Body of pancreas (tissue), 4 donors: ENCODE measurements around the gene ULK1. TPM values are rescaled to one million over a fixed set of nuclear protein-coding genes. Genes with fewer than 3 reads are reported as not detected.

Experiments used
- ATAC-seq: fragments of 150-250 bp; one replicate; pipeline ENCODE4 v1.9.1; 2016
- DNase-seq, 4 donors: peaks; one replicate each; pipeline ENCODE4 v3.0.0-alpha.2; 2019
- H3K27ac ChIP-seq, 4 donors: fragments of 200-600 bp; sonication (generic); 1 replicate in 3 of 4; 2 replicates in 1 of 4; pipeline versions ENCODE4 v1.5.1 to v1.6.1; 2016 to 2019; ENCODE audit warnings: mild to moderate bottlenecking in 1 of 4, mixed read lengths in 1 of 4, moderate library complexity in 1 of 4
- H3K27me3 ChIP-seq, 2 donors: fragments of 200-600 bp; sonication (generic); one replicate each; pipeline ENCODE4 v1.6.0; 2016; ENCODE audit warnings: mild to moderate bottlenecking in 1 of 2
- H3K36me3 ChIP-seq, 2 donors: fragments of 200-600 bp; sonication (generic); replicated peaks in 1 of 2; 2 replicates each; pipeline ENCODE4 v1.5.1; 2016; ENCODE audit warnings: low read depth in 2 of 2; ENCODE audit not compliant: insufficient read depth in 1 of 2
- H3K4me1 ChIP-seq: fragments of 200-600 bp; sonication (generic); one replicate; pipeline ENCODE4 v1.6.0; 2016
- H3K4me3 ChIP-seq, 2 donors: fragments of 200-600 bp; sonication (generic); 1 replicate in 1 of 2; 2 replicates in 1 of 2; pipeline ENCODE4 v1.5.1; 2016 to 2019
- H3K9me3 ChIP-seq, 3 donors: fragments of 200-600 bp; sonication (generic); 1 replicate in 2 of 3; 2 replicates in 1 of 3; pipeline ENCODE4 v1.5.1; 2016
- POLR2A ChIP-seq, 3 donors: fragments of 450-650 bp; IDR thresholded peaks; one replicate each; pipeline ENCODE4 v1.6.1; 2016; ENCODE audit warnings: antibody characterized with exemption in 3 of 3, mild to moderate bottlenecking in 2 of 3
- WGBS, 2 donors: methylation state at CpG; one replicate each; pipeline ENCODE4 v1.1.5; 2017; 5-methylcytosine and 5-hydroxymethylcytosine counted together
- intact Hi-C: fragments of 100-400 bp; cut with DNase I; formaldehyde crosslinking; loops from one replicate; pipeline ENCODE4 v1.15.1; 2023
- total RNA-seq, 2 donors: library from RNA; depleted of rRNA; stranded (reverse); fragments of >200 nt; gene quantifications; one replicate each; pipeline ENCODE4 v1.1.0, GENCODE V29; 2016
- TF ChIP-seq, protein P1 (sequence below), 7 experiments: fragments of 450-650 bp in 4 of 7; fragments of 200-600 bp in 3 of 7; sonication (generic) in 3 of 7; IDR thresholded peaks; one replicate each; pipeline ENCODE4 v1.5.1; 2016 to 2019; ENCODE audit warnings: antibody characterized with exemption in 7 of 7

ULK1 gene
- total RNA-seq, 2 donors from 2014 or later, result 29.1 to 59.3 TPM

DNA sequence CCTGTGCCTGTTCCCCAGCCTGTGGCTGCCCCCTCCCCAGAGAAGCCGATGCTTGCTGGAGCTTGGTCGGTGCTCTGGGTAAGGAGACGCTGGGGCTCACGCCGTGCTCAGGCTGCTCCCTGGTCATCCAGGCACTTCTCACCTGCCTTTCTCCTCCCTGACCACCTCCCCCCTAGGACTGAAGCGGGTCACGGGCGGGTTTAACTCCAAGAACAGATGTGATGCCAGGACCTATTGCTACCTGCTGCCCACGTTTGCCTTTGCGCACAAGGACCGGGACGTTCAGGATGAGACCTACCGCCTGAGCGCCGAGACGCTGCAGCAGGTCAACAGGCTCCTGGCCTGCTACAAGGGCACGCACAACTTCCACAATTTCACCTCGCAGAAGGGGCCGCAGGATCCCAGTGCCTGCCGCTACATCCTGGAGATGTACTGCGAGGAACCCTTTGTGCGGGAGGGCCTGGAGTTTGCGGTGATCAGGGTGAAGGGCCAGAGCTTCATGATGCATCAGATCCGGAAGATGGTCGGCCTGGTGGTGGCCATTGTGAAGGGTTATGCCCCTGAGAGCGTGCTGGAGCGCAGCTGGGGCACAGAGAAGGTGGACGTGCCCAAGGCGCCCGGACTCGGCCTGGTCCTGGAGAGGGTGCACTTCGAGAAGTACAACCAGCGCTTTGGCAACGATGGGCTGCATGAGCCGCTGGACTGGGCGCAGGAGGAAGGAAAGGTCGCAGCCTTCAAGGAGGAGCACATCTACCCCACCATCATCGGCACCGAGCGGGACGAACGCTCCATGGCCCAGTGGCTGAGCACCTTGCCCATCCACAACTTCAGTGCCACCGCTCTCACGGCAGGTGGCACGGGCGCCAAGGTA is 46.9 kb downstream of the ULK1 start:
- Histone ChIP-seq H3K27me3 (no peaks in the 10 kb centered on the region), H3K4me3 (no peak overlapping the region), H3K4me1 (no peaks in the 10 kb centered on the region), H3K27ac (no peak overlapping the region), H3K9me3 (no peaks in the 10 kb centered on the region), H3K36me3 (peaks cover 0 to 11% of the 10 kb centered on the region in 2 donors)
- peak in 1 of 4 donors; percentile 9 for DNase-seq
- 94 to 95% methylated on average over 42 to 44 of the region's 46 CpGs for WGBS, 2 donors
- no peak for ATAC-seq
- intact Hi-C loops, result no loop called here
- TF ChIP-seq, protein P1, sequence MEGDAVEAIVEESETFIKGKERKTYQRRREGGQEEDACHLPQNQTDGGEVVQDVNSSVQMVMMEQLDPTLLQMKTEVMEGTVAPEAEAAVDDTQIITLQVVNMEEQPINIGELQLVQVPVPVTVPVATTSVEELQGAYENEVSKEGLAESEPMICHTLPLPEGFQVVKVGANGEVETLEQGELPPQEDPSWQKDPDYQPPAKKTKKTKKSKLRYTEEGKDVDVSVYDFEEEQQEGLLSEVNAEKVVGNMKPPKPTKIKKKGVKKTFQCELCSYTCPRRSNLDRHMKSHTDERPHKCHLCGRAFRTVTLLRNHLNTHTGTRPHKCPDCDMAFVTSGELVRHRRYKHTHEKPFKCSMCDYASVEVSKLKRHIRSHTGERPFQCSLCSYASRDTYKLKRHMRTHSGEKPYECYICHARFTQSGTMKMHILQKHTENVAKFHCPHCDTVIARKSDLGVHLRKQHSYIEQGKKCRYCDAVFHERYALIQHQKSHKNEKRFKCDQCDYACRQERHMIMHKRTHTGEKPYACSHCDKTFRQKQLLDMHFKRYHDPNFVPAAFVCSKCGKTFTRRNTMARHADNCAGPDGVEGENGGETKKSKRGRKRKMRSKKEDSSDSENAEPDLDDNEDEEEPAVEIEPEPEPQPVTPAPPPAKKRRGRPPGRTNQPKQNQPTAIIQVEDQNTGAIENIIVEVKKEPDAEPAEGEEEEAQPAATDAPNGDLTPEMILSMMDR (IDR thresholded peaks at IDR 0.05), result no peak
- no peak for TF ChIP-seq POLR2A (IDR thresholded peaks at IDR 0.05)

DNA sequence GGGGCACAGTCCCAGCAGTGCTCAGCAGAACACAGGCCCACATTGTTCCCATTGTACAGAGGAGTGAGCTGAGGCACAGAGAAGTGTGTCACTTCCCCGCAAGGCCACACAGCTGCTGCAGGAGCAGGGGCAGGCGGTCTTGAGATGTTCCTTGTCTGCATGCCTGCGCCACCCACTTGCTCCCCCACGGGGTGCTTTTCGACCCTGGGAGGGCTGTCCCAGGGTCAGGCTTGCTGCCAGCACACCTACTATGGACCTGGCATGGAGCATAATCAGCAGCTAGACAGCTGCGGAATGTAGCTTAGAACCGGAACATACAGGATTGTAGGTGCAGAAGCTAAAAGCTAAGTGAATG is 47.5 kb downstream of the ULK1 start:
- Histone ChIP-seq H3K27me3 (no peaks in the 10 kb centered on the region), H3K36me3 (peaks cover 0 to 11% of the 10 kb centered on the region in 2 donors), H3K9me3 (no peaks in the 10 kb centered on the region), H3K4me1 (no peaks in the 10 kb centered on the region), H3K27ac (no peak overlapping the region), H3K4me3 (no peak overlapping the region)
- DNase-seq (no peak), ATAC-seq (no peak)
- no peak for TF ChIP-seq POLR2A (IDR thresholded peaks at IDR 0.05)
- WGBS, 2 donors, result 87% methylated on average over 6 to 7 of the region's 7 CpGs
- intact Hi-C loops, result no loop called here

DNA sequence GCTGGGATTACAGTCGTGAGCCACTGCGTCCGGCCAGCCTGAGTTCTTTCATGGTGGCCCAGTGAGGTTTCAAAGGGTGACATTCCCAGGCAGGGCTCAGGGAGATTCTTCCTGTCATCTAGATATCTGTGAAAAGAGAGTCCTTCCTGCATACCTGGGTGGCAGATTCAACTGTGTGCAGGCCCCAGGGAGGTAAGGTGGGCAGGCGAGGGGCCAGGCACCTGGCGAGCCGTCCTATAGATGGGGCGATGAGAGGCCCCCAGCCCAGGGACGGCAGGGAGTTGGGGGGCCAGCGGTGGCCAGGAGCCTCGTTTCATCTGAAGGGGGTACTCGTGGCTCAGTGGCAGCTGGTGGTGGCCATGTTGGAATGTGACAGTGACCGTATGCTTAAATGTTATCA is 48.2 kb downstream of the ULK1 start:
- no peak for DNase-seq
- intact Hi-C loops, result no loop called here

DNA sequence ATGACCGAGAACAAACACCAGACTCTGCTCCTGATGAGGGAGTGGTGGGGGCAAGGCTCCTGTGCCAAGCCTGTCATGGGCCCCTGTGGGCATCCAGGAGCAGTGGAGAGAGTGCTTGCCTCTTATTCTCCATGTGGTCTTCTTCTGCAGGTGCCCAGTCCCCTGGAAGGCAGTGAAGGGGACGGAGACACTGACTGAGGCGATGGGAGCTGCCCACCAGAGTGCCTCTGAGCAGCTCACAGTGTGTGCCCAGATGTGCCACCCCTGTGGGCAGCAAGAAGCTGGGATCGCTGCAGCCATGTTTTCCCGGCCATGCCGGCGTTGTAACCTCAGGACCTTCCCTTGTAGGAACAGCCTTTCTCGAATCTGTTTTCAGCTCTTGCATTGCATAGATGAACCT is 49.0 kb downstream of the ULK1 start:
- Histone ChIP-seq H3K36me3 (peaks cover 0 to 11% of the 10 kb centered on the region in 2 donors), H3K27ac (no peak overlapping the region), H3K9me3 (no peaks in the 10 kb centered on the region), H3K4me1 (peaks cover 2% of the 10 kb centered on the region), H3K27me3 (no peaks in the 10 kb centered on the region), H3K4me3 (no peak overlapping the region)
- WGBS, 2 donors, result 91 to 94% methylated on average over 6 to 7 of the region's 8 CpGs
- ATAC-seq (no peak), DNase-seq (peak in 1 of 4 donors; percentile 1)
- TF ChIP-seq, protein P1 (IDR thresholded peaks at IDR 0.05), result no peak
- TF ChIP-seq POLR2A (IDR thresholded peaks at IDR 0.05), result no peak
- intact Hi-C loops, result no loop called here

More for the DNA sequence above, 48.2 kb downstream of the ULK1 start:
- ATAC-seq, result no peak
- no peaks in the 10 kb centered on the region for H3K27me3 ChIP-seq
- H3K27ac ChIP-seq, result no peak overlapping the region
- H3K36me3 ChIP-seq, result peaks cover 0 to 11% of the 10 kb centered on the region in 2 donors
- H3K9me3 ChIP-seq, result no peaks in the 10 kb centered on the region
- no peak for TF ChIP-seq POLR2A (IDR thresholded peaks at IDR 0.05)
- TF ChIP-seq, protein P1 (IDR thresholded peaks at IDR 0.05), result no peak
- no peaks in the 10 kb centered on the region for H3K4me1 ChIP-seq
- 93 to 94% methylated on average over 7 to 12 of the region's 12 CpGs for WGBS, 2 donors
- H3K4me3 ChIP-seq, result no peak overlapping the region

DNA sequence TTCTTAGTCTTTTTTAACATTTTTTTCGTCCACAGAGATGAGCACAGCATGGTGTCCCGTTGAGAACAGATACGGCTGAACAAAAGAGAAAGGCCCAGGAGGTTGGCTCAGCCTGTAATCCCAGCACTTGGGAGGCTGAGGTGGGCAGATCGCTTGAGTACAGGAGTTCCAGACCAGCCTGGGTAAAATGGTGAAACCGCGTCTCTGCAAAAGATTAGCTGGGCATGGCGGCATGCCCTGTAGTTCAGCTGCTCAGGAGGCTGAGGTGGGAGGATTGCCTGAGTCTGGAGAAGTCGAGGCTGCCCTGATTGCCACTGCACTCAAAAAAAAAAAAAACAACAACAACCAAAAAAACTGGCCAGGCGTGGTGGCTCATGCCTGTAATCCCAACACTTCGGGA is 49.5 kb downstream of the ULK1 start:
- WGBS, 2 donors, result 94 to 97% methylated on average over 10 of the region's 10 CpGs
- DNase-seq (peak in 1 of 4 donors; percentile 1), ATAC-seq (no peak)
- TF ChIP-seq, protein P1 (IDR thresholded peaks at IDR 0.05), result no peak
- no peak for TF ChIP-seq POLR2A (IDR thresholded peaks at IDR 0.05)
- Histone ChIP-seq H3K9me3 (no peaks in the 10 kb centered on the region), H3K4me1 (peaks cover 7% of the 10 kb centered on the region), H3K4me3 (no peak overlapping the region), H3K27me3 (no peaks in the 10 kb centered on the region), H3K36me3 (peaks cover 0 to 11% of the 10 kb centered on the region in 2 donors), H3K27ac (no peak overlapping the region)
- intact Hi-C loops, result no loop called here
